Stimulated activated CD8-positive, alpha-beta memory T cell treated with anti-CD3 and anti-CD28 coated beads, Interleukin-4, amount 100 ng/mL, for 48 hours (primary cell): Measurements from ENCODE around the gene SPPL2B.
A peak's percentile ranks its signal among the peaks of the same experiment; 100 is the strongest.

ENCODE experiments used
- DNase-seq: peaks from one replicate; pipeline ENCODE4 v3.0.0-alpha.2; 2020

SPPL2B gene

GRCh38 chr19:2302319-2303210, 25.9 kb upstream of the SPPL2B start:
- peak; percentile 28 for DNase-seq

GRCh38 chr19:2303211-2303798, 25.2 kb upstream of the SPPL2B start:
- DNase-seq = no peak

GRCh38 chr19:2305452-2306280, 22.8 kb upstream of the SPPL2B start:
- no peak for DNase-seq

GRCh38 chr19:2306281-2306806, 22.1 kb upstream of the SPPL2B start:
- DNase-seq = peak; percentile 39

- DNase-seq = no peak
Measured at GRCh38 chr19:2306971-2307370, 21.5 kb upstream of the SPPL2B start.

- no peak for DNase-seq
Measured at GRCh38 chr19:2307518-2308012, 20.9 kb upstream of the SPPL2B start.

- no peak for DNase-seq
Measured at GRCh38 chr19:2308114-2308556, 20.3 kb upstream of the SPPL2B start, which contains the start of gene LINGO3. TSS of gene LINGO3 (minus strand) at chr19:2308154. CDS start at chr19:2291776, 16,378 bp downstream.

- no peak for DNase-seq
Measured at GRCh38 chr19:2309734-2310362, 18.6 kb upstream of the SPPL2B start.

- DNase-seq = no peak
Measured at GRCh38 chr19:2311093-2311492, 17.4 kb upstream of the SPPL2B start.

GRCh38 chr19:2312820-2313501, 15.5 kb upstream of the SPPL2B start:
- no peak for DNase-seq

GRCh38 chr19:2315121-2315817, 13.2 kb upstream of the SPPL2B start:
- DNase-seq = no peak

GRCh38 chr19:2315818-2316353, 12.6 kb upstream of the SPPL2B start:
- peak; percentile 49 for DNase-seq

GRCh38 chr19:2317300-2317699, 11.2 kb upstream of the SPPL2B start:
- DNase-seq = no peak

- no peak for DNase-seq
Measured at GRCh38 chr19:2317756-2318155, 10.7 kb upstream of the SPPL2B start.

- no peak for DNase-seq
Measured at GRCh38 chr19:2318923-2319322, 9.6 kb upstream of the SPPL2B start.

GRCh38 chr19:2319551-2319950, 8.9 kb upstream of the SPPL2B start:
- DNase-seq = no peak

GRCh38 chr19:2320049-2320448, 8.4 kb upstream of the SPPL2B start:
- DNase-seq = no peak

- no peak for DNase-seq
Measured at GRCh38 chr19:2320939-2321338, 7.5 kb upstream of the SPPL2B start.

GRCh38 chr19:2321565-2322283, 6.8 kb upstream of the SPPL2B start:
- DNase-seq = no peak

- no peak for DNase-seq
Measured at GRCh38 chr19:2323707-2324106, 4.8 kb upstream of the SPPL2B start.
